Hematopoietic multipotent progenitor cell (in vitro differentiated cells): ENCODE results near the gene INPP4B. TPM values are rescaled to one million over a fixed set of nuclear protein-coding genes. Genes with fewer than 3 reads are reported as not detected.
A peak's percentile ranks its signal among the peaks of the same experiment; 100 is the strongest.

Experiments used
- DNase-seq, 3 donors: peaks; one replicate each; pipeline ENCODE4 v3.0.0-alpha.2; 2011 to 2015; ENCODE audit warnings: low read depth in 2 of 3, low spot score in 2 of 3
- total RNA-seq: library from RNA; depleted of rRNA; stranded (reverse); fragments of >200 nt; gene quantifications from one replicate; pipeline ENCODE4 v1.2.3, GENCODE V29; 2012

INPP4B gene
- total RNA-seq, 1 donor, result 24.5 TPM

DNA sequence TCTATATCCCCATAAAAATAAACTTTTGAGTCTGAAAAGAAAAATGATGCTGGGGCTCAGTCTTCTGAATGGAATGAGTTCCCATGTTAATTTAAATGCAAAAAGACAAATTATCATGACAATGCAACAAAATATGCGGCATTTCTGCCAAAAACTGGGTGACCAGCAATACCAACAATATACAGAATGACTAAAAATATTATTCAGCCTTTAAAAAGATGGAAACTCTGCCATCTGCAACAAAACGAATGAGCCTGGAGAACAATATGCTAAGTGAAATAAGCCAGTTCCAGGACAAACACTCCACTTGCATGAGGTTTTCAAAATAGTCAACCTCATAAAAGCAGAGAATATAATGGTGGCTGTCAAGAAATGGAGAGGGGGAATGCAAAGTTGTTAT lies 651.2 kb downstream of the INPP4B start:
- DNase-seq, result no peak

DNA sequence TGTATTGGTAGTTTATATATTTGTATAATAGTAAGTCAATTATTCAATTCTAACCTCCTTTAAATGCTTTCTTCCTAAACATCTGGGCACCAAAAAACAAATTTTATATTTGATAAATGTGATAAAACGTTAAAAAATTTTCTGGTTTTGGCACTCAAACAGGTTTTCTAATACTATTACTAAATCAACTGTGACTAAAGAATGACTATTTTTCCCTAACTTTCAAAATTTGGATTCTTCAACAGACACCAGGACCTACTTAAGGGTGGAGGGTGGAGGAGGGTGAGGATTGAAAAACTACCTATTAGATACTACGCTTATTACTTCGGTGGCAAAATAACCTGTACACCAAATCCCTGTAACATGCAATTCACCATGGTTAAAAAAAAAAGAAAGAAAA lies 654.2 kb downstream of the INPP4B start:
- DNase-seq, result no peak

- no peak for DNase-seq
Measured at GRCh38 chr4:142181021-142181420, 665.1 kb downstream of the INPP4B start.

DNA sequence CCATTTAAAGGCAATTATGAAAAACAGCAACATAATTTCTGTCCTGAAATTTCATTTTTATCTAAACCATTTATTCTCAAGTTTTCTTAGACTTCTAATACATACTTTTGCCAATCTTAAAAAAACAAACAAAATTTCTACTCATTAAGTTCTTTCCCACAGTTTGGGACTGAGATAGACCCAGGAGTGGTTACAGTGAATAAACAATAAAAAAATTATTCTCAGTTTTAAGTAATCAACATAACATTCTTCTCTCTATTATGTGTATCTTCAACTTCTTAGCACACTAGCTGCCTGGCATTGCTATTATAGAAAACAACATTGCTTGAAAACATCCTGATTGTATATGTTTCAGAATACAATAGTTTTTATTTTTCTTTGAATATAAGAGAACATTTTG lies 676.9 kb downstream of the INPP4B start:
- DNase-seq, result no peak

DNA sequence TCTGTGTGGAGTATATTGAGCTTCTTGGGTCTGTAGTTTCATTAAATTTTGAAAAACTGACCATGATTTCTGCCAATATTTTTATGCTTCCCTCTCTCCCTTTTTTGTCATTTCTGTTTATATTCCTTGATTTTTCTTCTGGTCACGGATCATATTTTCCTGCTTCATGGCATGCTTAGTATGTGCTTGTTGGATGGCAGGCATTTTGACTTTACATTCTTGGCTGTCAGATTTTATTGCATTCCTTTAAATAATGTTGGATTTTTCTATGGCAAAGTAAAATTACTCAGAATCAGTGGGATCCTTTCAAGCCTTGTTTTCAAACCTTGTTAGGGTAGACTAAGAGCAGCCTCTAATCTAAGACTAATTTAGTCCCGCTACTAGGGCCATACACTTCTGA lies 677.9 kb downstream of the INPP4B start:
- no peak for DNase-seq

GRCh38 chr4:142164767-142165500 lies 681.2 kb downstream of the INPP4B start:
- DNase-seq, result no peak

DNA sequence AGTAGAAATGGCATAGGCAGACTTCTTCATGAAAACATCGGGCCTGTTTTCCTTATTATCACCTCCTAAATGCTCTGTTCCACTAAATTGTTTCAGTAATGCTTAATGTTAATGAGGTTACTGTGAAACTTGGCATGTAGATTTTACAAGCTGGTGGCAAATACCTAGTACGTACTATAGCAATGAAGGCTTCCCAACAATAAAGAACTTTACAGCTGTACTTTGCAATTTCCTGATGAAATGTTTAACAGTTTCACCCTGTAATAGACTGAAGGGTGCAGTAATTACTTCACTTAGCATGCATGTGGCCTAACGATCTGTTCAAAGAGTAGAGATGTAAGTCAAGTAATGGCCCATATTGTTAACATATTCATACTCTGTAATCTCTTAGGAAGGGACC lies 685.0 kb downstream of the INPP4B start:
- DNase-seq, result no peak

GRCh38 chr4:142160509-142160908 lies 685.6 kb downstream of the INPP4B start:
- DNase-seq, result no peak

DNA sequence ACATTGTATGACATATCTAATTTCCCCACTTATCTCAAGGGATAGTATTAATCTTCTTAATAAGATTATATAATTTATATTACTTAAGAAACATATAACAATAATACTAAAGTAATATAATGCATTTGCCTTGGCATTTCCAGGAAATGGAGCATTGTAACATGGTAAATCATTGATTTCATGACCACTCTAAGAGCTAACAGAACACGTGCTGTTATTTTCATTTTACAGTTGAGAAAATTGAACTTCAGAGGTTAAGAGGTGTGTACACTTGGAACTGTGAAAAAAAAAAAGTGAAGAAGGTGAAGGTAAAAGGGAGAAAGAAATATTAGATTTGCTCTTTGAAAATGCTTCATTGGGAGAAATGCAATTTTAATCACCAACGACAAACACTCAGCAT lies 687.1 kb downstream of the INPP4B start:
- no peak for DNase-seq

DNA sequence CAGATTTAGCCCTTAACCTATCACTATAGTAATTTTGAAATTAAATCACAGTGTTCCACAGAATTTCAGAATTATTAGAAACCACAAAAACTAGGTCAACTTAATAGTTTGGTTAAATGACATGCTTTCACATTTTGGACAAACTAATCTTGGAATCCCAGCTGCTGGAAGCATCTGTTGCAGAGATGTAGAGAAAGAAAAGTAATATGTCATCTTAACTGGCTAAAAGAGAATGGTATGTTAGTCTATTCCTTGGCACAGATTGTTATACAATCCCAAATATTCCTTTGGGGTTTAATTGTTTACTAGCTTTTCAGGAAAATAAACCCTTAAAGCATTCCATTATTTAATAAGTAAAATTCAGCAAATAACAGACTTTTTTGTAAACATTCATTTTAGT lies 689.8 kb downstream of the INPP4B start:
- DNase-seq, result no peak

GRCh38 chr4:142155347-142155746 lies 690.8 kb downstream of the INPP4B start:
- no peak for DNase-seq

DNA sequence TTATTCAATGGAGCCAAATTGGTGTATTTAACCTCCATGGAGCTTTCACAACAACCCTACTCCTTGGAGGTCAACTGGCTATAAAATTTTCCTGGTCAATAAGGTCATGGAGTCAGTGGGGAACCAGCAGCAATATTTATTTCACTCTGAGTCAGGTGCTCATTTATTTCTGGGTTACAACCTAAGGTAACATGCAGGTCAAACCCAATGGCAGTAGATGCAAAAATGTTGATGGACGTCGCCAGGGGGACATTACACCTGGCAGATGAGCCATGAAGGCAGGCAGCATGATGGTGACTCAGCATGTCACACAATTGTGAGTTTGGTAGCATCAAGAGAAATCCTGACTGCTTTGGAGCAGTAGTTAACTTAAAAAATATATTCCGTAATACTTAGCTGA lies 695.6 kb downstream of the INPP4B start:
- no peak for DNase-seq

- no peak for DNase-seq
Measured at GRCh38 chr4:142144813-142145212, 701.3 kb downstream of the INPP4B start.

DNA sequence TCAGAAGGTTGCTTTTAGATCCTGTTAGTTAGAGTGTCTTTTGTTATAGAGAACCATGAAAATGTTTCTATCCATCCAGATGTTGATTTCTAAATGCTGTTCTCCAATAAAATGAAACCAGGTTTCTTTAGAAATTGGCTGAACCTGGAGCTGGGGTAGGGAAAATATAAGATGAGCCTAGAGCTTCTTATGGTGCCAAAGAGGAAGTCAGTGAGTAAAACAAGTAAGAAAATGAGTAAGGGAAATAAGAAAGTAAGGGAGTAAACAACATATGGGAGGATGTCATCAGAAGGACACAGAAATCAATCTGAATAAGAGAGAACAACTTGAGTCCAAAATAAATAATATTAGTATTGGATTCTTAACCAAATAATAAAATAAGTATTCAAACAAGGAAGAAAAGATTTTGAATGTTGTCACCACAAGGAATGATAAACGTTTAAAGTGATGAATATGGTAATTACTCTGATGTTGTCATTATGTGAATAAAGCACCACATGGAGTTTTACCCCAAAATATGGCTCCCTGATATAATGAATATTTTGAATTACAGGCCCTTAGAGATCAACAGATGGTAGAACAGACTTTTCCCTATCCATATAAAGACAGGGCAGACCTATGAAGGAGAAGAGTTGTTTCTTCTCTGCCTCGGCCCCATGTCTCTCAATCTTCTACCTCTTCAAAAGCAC lies 703.6 kb downstream of the INPP4B start:
- DNase-seq, result no peak

DNA sequence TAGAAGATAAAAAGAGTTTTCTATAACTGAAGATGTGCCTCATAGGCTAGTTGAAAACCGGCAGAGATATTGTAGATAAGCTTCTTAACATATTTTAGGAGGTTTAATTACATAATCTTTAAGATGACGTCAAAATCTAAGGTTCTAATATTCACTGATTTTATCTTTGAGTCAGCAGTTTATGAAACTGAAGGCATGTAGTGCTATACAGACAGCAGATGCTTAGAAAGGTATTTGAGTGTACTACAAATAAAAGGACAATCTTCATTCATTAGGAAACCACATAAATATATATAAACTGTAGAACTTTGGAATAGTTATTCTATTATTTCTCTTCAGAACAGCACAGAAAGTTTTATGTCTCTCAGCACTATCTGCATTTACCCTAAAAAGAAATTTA lies 704.9 kb downstream of the INPP4B start:
- DNase-seq, result no peak

- DNase-seq, result no peak
Measured at GRCh38 chr4:142130666-142131065, 715.4 kb downstream of the INPP4B start.

DNA sequence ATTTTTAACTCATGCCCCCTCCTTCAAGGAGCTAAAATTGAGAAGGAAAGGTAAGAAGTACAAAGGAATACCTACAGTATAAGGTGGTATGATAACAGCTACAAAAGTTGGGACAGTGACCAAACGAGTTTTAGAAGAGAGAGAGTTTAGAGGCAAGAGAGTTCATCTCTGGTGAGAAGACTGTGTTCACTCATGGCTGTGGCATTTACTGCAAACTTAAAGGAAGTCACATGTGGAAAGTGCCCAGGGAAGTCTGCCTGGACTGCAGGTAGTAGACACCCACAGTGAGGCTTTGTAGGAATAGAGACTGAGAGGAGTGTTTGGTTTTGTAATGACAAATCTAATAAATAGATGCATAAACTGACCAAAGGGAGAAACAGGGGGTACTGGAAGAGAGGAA lies 716.2 kb downstream of the INPP4B start:
- DNase-seq, result no peak

- no peak for DNase-seq
Measured at GRCh38 chr4:142129473-142129872, 716.6 kb downstream of the INPP4B start.

DNA sequence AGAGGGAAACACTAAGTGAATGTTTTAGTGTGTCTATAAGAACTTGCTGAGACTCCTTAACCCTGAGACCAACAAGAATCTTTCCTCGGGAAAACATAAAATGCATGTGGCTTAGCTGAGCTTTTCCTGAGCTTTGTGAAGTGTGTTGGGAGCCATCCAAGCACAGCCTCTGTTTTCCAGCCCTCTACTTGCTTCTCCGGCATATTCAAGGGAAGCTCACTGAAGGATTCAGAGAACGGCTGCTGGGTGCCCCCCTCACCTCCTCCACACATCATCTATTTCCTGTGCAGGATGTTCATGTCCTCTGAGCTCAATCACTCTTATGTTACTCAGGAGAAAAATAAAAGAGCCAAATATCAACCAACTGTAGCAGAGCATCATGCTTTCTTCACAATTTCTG lies 717.6 kb downstream of the INPP4B start:
- DNase-seq, result peak in 1 of 3 donors; percentile 19

DNA sequence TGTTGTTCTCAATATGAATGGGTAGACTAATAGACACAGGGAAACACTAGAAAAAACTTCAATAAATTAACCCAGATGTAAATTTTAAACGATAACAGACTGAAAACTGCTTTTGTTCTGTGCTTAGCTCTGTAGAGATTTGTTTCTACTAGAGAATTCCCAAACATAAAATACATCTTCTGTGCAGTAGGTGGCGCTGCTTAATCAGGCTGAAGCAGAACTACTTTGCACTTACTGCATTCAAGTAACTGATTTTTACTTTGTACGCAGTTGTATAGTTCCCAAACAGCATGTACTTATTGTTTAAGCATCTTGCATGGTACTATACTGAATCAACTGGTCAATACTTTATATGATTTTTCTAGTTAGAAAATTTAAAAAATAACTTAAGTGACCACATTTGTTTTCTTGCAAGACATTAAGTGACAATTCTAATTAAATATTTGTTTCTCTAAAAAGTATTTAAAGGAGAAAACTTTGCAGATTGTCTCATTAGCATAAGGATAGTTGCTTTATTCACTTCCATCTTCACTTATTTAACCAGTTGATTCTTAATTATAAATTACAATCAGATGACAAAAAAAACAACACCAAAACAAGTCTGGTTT lies 719.1 kb downstream of the INPP4B start:
- peak; percentile 37 to 86 (median 69) for DNase-seq

- DNase-seq, result no peak
Measured at GRCh38 chr4:142124874-142125273, 721.2 kb downstream of the INPP4B start.
